Tibial nerve (tissue), 4 donors: Measurements from ENCODE around the gene IL22RA1.

ENCODE experiments used
- CTCF ChIP-seq, 5 experiments: fragments of 200-600 bp in 3 of 5; fragments of 450-650 bp in 2 of 5; sonication (generic) in 3 of 5; IDR thresholded peaks; one replicate each; pipeline ENCODE4 v1.5.1; 2016 to 2019; ENCODE audit warnings: antibody characterized with exemption in 5 of 5, mild to moderate bottlenecking in 3 of 5, moderate library complexity in 2 of 5
- EP300 ChIP-seq, 2 donors: sonication (generic); formaldehyde crosslinking; IDR thresholded peaks; one replicate each; pipeline ENCODE4 v1.6.1; 2017; ENCODE audit warnings: antibody characterized with exemption in 2 of 2, mild to moderate bottlenecking in 1 of 2
- POLR2A ChIP-seq, 2 donors: fragments of 450-650 bp; IDR thresholded peaks; one replicate each; pipeline ENCODE4 v1.6.1; 2017; ENCODE audit warnings: antibody characterized with exemption in 2 of 2, mild to moderate bottlenecking in 2 of 2, moderate library complexity in 2 of 2

GRCh38 chr1:24139841-24140425 is 3.0 kb downstream of the IL22RA1 start:
- TF ChIP-seq POLR2A (IDR thresholded peaks at IDR 0.05): no peak
- TF ChIP-seq EP300 (IDR thresholded peaks at IDR 0.05): no peak
- TF ChIP-seq CTCF (IDR thresholded peaks at IDR 0.05): no peak
